Ammon's horn (tissue), 1 donor: ENCODE measurements around the gene MAP2K7.
"Not testable (repeated sequence)": the region's sequence is repeated elsewhere in the genome, so short reads cannot be mapped to it uniquely, and the experiment has no call there.

ENCODE experiments used
- DNase-seq: peaks from one replicate; pipeline ENCODE4 v3.0.0-alpha.2; 2016; ENCODE audit warnings: low spot score

Gene MAP2K7

GRCh38 chr19:7931221-7932061, 27.8 kb downstream of the MAP2K7 start:
- no peak for DNase-seq

DNA sequence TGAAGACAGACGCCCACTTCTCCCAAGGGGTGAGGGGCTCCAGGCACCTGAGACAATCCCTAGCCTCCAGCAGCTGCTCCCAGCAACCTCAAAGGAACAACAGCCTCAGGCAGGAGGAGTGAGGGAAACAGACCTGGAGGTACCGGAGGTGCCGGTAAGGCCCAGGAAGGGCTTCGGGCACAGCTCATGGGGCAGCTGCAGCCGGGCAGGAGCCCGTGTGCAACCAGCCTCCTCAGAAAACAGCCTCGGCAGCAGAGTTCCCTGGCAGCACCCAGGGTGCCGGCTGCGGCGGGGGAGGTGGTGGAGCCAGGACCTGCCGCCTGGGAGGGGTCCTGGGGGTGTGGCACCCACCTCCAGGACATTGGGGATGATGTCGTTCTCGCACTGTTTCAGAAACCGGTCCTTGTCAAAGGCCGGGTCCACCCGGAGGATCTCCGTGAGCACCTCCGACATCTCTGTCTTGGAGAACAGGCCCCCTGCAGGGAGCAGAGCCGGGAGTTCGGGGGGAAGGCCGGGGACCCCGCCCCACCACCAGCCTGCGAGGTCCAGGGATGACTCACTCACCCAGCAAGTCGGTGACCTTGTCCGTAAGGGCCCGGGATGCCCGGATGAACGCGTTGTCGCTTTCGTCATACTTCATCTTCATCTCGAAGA, 28.7 kb downstream of the MAP2K7 start:
- DNase-seq = no peak

DNA sequence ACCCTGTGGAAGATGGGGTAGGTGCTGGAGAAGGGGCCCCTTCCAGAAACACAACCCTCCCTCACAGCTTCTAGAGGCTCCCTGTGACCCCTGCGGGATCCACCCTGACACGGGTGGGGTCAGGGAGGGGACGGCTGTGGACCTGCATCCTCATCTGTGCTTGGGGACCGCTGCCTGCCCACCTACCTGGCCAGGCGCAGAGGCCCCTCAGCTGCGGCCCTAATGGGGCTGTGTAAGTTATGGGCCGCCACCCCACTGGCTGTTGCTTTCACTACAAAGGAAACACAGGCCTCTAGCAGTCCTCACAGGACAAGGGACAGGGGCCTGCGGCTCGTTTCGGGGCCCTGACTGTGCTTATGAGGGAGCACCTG, 29.2 kb downstream of the MAP2K7 start:
- no peak for DNase-seq

DNA sequence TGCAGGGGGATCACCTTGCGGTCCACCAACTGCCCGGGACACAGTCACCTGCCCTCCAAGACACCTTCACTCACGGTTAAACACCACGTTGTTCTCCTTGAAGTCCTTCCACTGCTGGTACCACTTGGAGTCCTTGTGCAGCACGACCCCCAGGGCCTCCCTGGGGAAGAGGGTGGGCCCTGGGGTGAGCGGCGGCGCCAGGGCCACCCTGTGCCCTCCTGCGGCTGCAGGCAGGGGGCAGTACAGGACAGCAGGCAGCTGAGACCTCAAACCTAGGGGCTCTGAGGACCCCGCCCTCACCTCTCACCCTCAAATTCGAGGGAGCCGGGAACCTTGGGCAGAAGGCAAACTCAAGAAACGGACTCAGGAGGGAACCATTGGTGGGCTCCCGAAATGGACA, 29.7 kb downstream of the MAP2K7 start:
- DNase-seq = no peak

- no peak for DNase-seq
Measured at GRCh38 chr19:7933828-7934725, 30.4 kb downstream of the MAP2K7 start.

- no peak for DNase-seq
Measured at GRCh38 chr19:7934766-7935165, 31.1 kb downstream of the MAP2K7 start.

DNA sequence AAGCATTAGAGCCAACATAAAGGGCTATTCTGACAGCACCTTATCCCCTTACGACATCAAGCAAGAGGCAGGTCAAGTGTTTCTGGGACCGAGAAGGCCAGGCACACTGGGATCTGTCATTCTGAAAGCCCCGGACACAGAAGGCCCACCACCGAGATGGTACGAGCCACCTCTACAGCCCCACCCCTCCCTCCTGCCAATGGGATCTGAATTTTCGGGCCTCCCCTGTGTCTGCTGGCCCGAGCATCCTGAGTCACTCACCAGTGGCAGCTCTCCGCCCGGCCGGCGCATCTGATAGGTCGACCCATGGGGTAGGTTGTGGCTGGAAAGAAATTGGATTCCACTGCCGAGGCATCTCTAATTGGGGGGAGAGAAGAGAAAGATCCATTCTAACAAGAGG, 37.2 kb downstream of the MAP2K7 start:
- no peak for DNase-seq

GRCh38 chr19:7941895-7942596, 38.4 kb downstream of the MAP2K7 start:
- no peak for DNase-seq

- no peak for DNase-seq
Measured at GRCh38 chr19:7942981-7943443, 39.3 kb downstream of the MAP2K7 start.

DNA sequence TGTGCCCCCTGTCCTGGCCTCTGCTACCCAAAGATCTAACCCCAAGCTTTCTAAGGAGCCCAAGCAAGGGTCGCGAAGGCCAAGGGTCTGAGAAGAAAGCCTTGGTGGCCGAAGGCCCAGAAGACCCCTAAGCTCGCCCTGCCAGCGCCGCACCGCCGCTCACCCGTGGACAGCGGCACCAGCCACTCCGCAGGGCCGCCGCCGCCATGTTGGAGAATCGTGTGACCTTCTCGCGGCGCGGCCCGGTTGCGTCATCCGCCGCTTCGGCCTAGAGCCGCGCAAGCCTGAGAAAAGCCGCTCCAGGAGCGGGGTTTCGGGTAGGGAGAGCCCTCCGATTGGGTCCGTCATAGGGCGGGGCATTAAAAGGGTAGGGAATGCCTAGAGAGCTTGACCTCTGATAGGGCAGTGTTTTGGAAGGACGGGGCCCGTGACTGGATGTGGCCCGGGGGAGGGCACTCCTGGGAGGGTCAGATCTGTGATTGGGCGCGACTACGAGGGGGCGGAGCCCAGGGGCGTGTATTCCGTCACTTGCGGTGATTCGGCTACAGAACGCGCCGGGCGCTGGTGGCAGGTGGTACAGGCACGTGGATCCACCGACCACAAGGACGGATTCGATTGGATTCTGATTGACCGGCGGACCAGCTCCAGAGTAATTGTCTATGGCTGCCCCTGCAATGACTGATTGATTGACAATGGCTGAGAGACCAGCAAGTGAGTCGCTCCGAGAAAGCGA, 39.9 kb downstream of the MAP2K7 start, which contains the start of gene TIMM44:
TSS of gene TIMM44 (minus strand) at position 223 of the 733 bp plus-strand sequence. CDS start at position 208, 15 bp downstream.
- peak; percentile 100 for DNase-seq

DNA sequence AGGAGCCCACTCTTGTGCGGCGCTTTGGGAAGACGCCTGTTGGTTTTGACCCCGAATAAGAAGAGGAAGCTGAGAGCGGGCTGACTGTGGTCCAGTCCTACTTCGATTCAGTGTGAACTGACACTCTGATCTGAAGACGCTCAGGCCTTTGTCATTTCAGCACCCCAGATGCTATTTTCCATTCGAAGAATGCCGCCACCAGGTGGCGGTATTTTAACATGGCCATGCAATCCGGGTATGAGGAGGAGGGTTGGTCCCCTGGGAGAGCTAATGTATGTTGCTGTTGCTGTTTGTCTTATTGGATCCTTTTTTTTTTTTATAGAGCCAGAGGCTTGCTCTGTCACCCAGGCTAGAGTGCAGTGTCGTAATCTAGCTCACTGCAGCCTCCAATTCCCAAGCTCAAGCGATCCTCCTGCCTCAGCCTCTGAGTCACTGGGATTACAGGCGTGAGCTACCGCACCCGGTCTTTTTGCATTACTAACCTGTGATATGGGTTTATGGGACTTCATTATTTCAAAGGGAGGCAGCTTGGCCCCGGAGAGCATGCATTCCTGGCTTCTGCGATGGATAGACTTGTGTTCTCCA, 40.6 kb downstream of the MAP2K7 start:
- DNase-seq = peak; percentile 88

DNA sequence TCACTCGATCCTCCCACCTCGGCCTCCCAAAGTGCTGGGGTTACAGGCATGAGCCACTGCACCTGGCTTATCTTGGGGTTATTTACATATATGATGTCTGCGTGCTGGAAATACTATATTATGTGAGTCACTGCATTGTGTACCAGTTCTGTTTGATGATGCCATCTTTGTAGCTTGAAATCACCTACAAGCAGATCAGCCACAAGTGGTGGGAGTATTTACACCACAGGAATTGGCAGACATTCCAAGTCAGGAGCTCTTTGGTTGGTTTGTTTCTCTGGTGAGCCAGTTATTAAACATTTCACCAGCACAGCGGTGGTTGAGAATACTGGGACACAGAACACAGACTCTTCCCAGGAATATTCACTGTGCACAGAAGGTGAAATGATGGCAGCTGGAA, 44.3 kb downstream of the MAP2K7 start:
- DNase-seq = peak; percentile 35

- no peak for DNase-seq
Measured at GRCh38 chr19:7953060-7953459, 49.4 kb downstream of the MAP2K7 start.

DNA sequence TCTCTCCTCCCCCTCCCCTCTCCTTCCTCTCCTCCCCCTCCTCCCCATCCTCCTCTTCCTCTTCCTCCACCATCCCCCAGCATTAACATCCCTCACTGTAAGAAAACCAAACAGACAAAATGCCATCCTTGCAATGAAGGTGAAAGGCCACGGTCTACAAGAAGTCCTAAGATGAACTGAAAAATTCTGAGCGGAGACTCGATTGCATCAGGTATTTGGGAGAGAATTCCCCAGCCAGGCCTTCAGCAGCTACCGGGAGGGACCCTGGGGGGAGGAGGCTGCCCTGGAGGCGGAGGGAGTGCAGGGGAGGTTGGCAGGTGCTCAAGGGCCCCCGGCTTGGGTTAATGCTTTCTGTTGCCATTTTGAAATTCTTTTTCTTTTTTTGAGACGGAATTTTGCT, 49.9 kb downstream of the MAP2K7 start:
- DNase-seq = no peak

- DNase-seq = no peak
Measured at GRCh38 chr19:7955696-7956095, 52.0 kb downstream of the MAP2K7 start.

DNA sequence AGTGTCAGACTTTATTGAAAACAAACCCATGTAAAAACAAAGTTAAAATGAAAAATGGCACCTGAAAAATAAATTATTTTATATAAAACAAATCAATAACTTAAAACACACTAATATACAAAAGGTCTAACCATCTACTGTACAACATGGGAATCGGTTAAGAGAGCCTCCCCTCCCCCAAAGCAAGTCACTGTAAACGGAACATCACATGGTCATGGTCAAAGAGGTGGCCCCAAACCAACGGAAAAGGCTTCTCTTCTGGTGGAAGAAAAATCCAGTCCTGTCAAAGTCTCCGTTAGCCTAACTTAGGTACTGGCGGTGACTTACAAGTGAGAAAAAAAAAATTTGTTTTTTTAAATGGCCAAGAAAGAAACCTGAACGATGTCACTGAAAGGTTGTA, 55.5 kb downstream of the MAP2K7 start:
- no peak for DNase-seq

- not testable (repeated sequence) for DNase-seq
Measured at GRCh38 chr19:7961082-7961481, 57.4 kb downstream of the MAP2K7 start.

GRCh38 chr19:7961920-7962626, 58.4 kb downstream of the MAP2K7 start:
- DNase-seq = no peak

DNA sequence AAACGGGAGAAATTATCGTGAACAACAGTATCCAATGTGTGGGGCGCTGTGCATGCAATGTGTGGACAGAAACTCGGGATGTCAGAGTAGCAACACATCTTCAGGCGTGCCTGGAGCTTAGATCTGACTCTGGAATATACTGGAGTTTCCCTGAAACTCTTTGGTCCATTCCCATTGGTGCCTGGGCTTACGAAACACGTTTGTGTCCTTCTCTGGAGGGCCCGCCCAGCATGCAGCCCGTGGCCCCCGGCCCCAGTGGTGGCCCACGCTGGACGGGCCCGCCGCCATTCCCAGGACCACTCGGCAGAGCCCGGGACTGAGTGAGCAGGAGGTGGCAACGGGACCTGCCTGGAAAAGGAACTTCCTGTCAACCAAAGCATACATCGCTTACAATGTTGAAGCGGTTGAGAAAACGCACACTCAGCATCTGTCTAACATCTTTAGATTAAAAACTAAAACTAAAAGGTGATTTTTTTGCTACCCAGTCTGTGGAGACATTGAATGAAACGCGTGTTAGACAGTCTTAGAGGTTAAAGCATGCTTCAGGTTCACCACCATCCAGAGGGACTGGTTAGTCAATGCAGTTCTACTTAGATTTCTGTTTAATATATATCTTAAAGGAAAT, 59.1 kb downstream of the MAP2K7 start:
- no peak for DNase-seq
